ENCODE measurements around the gene ZHX3. TPM values are rescaled to one million over a fixed set of nuclear protein-coding genes. Genes with fewer than 3 reads are reported as not detected.

ZHX3 gene
- total RNA-seq, 2 donors from 2014 or later: 19.9 to 25.6 TPM

GRCh38 chr20:41171736-41172295, 145.7 kb downstream of the ZHX3 start:
- Histone ChIP-seq H3K4me3 (no peak overlapping the region), H3K9ac (ENCODE audit: low read depth in 2 of 2, low read length in 2 of 2) (no peak overlapping the region), H3K4me1 (no peaks in the 10 kb centered on the region), H3K36me3 (peaks cover 10% of the 10 kb centered on the region), H3K9me3 (no peaks in the 10 kb centered on the region), H3K27ac (no peak overlapping the region), H3K27me3 (no peaks in the 10 kb centered on the region)
- DNase-seq: peak; percentile 12
- TF ChIP-seq CTCF (IDR thresholded peaks at IDR 0.05): no peak
- intact Hi-C loops (cut with DNase I): no loop called here

- intact Hi-C loops (cut with DNase I): no loop called here
- peak; percentile 13 for DNase-seq
- H3K36me3 ChIP-seq: peaks cover 7% of the 10 kb centered on the region
- no peak overlapping the region for H3K27ac ChIP-seq
- H3K27me3 ChIP-seq: no peaks in the 10 kb centered on the region
- no peak overlapping the region for H3K9ac ChIP-seq (ENCODE audit: low read depth in 2 of 2, low read length in 2 of 2)
- TF ChIP-seq CTCF (IDR thresholded peaks at IDR 0.05): no peak
- H3K4me1 ChIP-seq: no peaks in the 10 kb centered on the region
- H3K4me3 ChIP-seq: no peak overlapping the region
- no peaks in the 10 kb centered on the region for H3K9me3 ChIP-seq
Measured at GRCh38 chr20:41170386-41171105, 147.0 kb downstream of the ZHX3 start.

GRCh38 chr20:41169791-41170351, 147.7 kb downstream of the ZHX3 start:
- Histone ChIP-seq H3K27ac (no peak overlapping the region), H3K36me3 (peaks cover 10% of the 10 kb centered on the region)
- intact Hi-C loops (cut with DNase I): no loop called here

GRCh38 chr20:41169162-41169690, 148.3 kb downstream of the ZHX3 start:
- H3K9me3 ChIP-seq: no peaks in the 10 kb centered on the region
- no peak overlapping the region for H3K27ac ChIP-seq
- H3K36me3 ChIP-seq: peaks cover 11% of the 10 kb centered on the region
- TF ChIP-seq CTCF (IDR thresholded peaks at IDR 0.05): no peak
- no peak overlapping the region for H3K4me3 ChIP-seq
- H3K4me1 ChIP-seq: no peaks in the 10 kb centered on the region
- no peak for DNase-seq
- no peak overlapping the region for H3K9ac ChIP-seq (ENCODE audit: low read depth in 2 of 2, low read length in 2 of 2)
- intact Hi-C loops (cut with DNase I): no loop called here
- no peaks in the 10 kb centered on the region for H3K27me3 ChIP-seq

More at GRCh38 chr20:41169791-41170351, 147.7 kb downstream of the ZHX3 start:
- no peaks in the 10 kb centered on the region for H3K27me3 ChIP-seq
- no peak overlapping the region for H3K9ac ChIP-seq (ENCODE audit: low read depth in 2 of 2, low read length in 2 of 2)
- no peak overlapping the region for H3K4me3 ChIP-seq
- H3K4me1 ChIP-seq: no peaks in the 10 kb centered on the region
- TF ChIP-seq CTCF (IDR thresholded peaks at IDR 0.05): no peak
- DNase-seq: peak; percentile 16
- H3K9me3 ChIP-seq: no peaks in the 10 kb centered on the region

GRCh38 chr20:41168281-41169161, 149.0 kb downstream of the ZHX3 start:
- H3K9me3 ChIP-seq: no peaks in the 10 kb centered on the region
- no peaks in the 10 kb centered on the region for H3K27me3 ChIP-seq
- no peak for DNase-seq
- peaks cover 18% of the 10 kb centered on the region for H3K36me3 ChIP-seq
- H3K4me3 ChIP-seq: no peak overlapping the region
- intact Hi-C loops (cut with DNase I): no loop called here
- TF ChIP-seq CTCF (IDR thresholded peaks at IDR 0.05): no peak
- H3K9ac ChIP-seq (ENCODE audit: low read depth in 2 of 2, low read length in 2 of 2): no peak overlapping the region
- no peaks in the 10 kb centered on the region for H3K4me1 ChIP-seq
- no peak overlapping the region for H3K27ac ChIP-seq

All from colonic mucosa (tissue), 4 donors.